Measurements from ENCODE around the gene NPTX1. TPM values are rescaled to one million over a fixed set of nuclear protein-coding genes. Genes with fewer than 3 reads are reported as not detected.

The NPTX1 gene
- polyA plus RNA-seq, 2 of the 4 experiments (the other 2 are of a cell fraction) = 43.6 to 109 TPM

GRCh38 chr17:80486692-80487091, 10.3 kb upstream of the NPTX1 start:
- TF ChIP-seq SMC3 (IDR thresholded peaks at IDR 0.05) (no peak), PHF8 (IDR thresholded peaks at IDR 0.05; ENCODE audit: borderline replicate concordance, low read depth) (no peak), E2F6 (IDR thresholded peaks at IDR 0.05; ENCODE audit: borderline replicate concordance, low read depth) (no peak)
- WGBS (ENCODE audit: missing lambda C conversion rate) = 75% methylated on average over 16 of the region's 17 CpGs
- FAIRE-seq = no peak
- H3K4me3 ChIP-seq = no peak overlapping the region
- ATAC-seq = no peak
- CTCF ChIA-PET = interaction anchor here (1.0 to 1.4 kb wide), 3 partner anchors 18 to 89 kb away, joined by 3 to 4 read pairs (median 3); no protein-coding TSS in a partner anchor
- no peak overlapping the region; a peak in 1 of 6 replicates for H3K27ac ChIP-seq
- H3K9me3 ChIP-seq = 0 out of 3 replicates have a peak, but pooled peaks cover 10% of the 10 kb centered on the region
- H3K4me1 ChIP-seq = peaks cover 33% of the 10 kb centered on the region
- no peak overlapping the region for H3K4me2 ChIP-seq
- DNase-seq (ENCODE audit: low read depth in 1 of 2, low spot score in 1 of 2) = no peak
- POLR2A ChIA-PET = no interaction called here

- CTCF ChIA-PET = interaction anchor here (1.0 to 2.2 kb wide), 4 partner anchors 10 to 90 kb away, joined by 3 to 4 read pairs (median 4); partner anchors contain the start of gene NPTX1
- TF ChIP-seq, protein P1, sequence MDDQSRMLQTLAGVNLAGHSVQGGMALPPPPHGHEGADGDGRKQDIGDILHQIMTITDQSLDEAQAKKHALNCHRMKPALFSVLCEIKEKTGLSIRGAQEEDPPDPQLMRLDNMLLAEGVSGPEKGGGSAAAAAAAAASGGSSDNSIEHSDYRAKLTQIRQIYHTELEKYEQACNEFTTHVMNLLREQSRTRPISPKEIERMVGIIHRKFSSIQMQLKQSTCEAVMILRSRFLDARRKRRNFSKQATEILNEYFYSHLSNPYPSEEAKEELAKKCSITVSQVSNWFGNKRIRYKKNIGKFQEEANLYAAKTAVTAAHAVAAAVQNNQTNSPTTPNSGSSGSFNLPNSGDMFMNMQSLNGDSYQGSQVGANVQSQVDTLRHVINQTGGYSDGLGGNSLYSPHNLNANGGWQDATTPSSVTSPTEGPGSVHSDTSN (IDR thresholded peaks at IDR 0.05) = no peak
- TF ChIP-seq CBX2 (IDR thresholded peaks at IDR 0.05; ENCODE audit: borderline replicate concordance, low read depth) (no peak), ZC3H11A (IDR thresholded peaks at IDR 0.05) (no peak), RNF2 (IDR thresholded peaks at IDR 0.05; ENCODE audit: borderline replicate concordance, low read depth) (no peak), HOXA7 (CRISPR knock-in tag; IDR thresholded peaks at IDR 0.05) (no peak), CEBPB (IDR thresholded peaks at IDR 0.05) (no peak), RAD21 (conservative IDR thresholded peaks at IDR 0.05 in 1 of 2, IDR thresholded peaks at IDR 0.05 in 1 of 2) (no peak)
- TF ChIP-seq, protein P2, sequence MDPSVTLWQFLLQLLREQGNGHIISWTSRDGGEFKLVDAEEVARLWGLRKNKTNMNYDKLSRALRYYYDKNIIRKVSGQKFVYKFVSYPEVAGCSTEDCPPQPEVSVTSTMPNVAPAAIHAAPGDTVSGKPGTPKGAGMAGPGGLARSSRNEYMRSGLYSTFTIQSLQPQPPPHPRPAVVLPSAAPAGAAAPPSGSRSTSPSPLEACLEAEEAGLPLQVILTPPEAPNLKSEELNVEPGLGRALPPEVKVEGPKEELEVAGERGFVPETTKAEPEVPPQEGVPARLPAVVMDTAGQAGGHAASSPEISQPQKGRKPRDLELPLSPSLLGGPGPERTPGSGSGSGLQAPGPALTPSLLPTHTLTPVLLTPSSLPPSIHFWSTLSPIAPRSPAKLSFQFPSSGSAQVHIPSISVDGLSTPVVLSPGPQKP (IDR thresholded peaks at IDR 0.05; ENCODE audit: low read depth, low read length) = no peak
- Histone ChIP-seq H3K4me3 (no peak overlapping the region), H3K27ac (no peak overlapping the region), H3K9me3 (0 out of 3 replicates have a peak, but pooled peaks cover 10% of the 10 kb centered on the region), H3K4me2 (no peak overlapping the region), H3K4me1 (peaks cover 32% of the 10 kb centered on the region)
- 73% methylated on average over 10 of the region's 10 CpGs for WGBS (ENCODE audit: missing lambda C conversion rate)
- no peak for DNase-seq (ENCODE audit: low read depth in 1 of 2, low spot score in 1 of 2)
- no peak for ATAC-seq
- POLR2A ChIA-PET = no interaction called here
- no peak for FAIRE-seq
Measured at GRCh38 chr17:80485846-80486245, 9.4 kb upstream of the NPTX1 start.

- ChIA-PET POLR2A (interaction anchor here (0.8 to 2.4 kb wide), 2 partner anchors 28 kb away, joined by 3 to 5 read pairs; no protein-coding TSS in a partner anchor), CTCF (interaction anchor here (1.5 kb wide), 2 partner anchors 77 to 92 kb away, joined by 3 to 6 read pairs; no protein-coding TSS in a partner anchor)
- peaks cover 35% of the 10 kb centered on the region for H3K4me1 ChIP-seq
- 52% methylated on average over 16 of the region's 16 CpGs for WGBS (ENCODE audit: missing lambda C conversion rate)
- peak overlapping the region; percentile 38 for H3K4me2 ChIP-seq
- FAIRE-seq = no peak
- no peak overlapping the region for H3K4me3 ChIP-seq
- H3K9me3 ChIP-seq = 0 out of 3 replicates have a peak, but pooled peaks cover 10% of the 10 kb centered on the region
- DNase-seq (ENCODE audit: low read depth in 1 of 2, low spot score in 1 of 2) = peak in 1 of 2 experiments; percentile 81
- H3K27ac ChIP-seq = peak overlapping the region; percentile 68 to 74
- peak; percentile 63 to 83 for ATAC-seq
- no peak for TF ChIP-seq SREBF2 (IDR thresholded peaks at IDR 0.05)
- TF ChIP-seq TP53 (CRISPR knock-in tag; IDR thresholded peaks at IDR 0.05) = peak; percentile 65; the same call in 1 of the 2 replicates
- no peak for TF ChIP-seq ZNF302 (CRISPR knock-in tag; IDR thresholded peaks at IDR 0.05)
- TF ChIP-seq CBX2 (IDR thresholded peaks at IDR 0.05; ENCODE audit: borderline replicate concordance, low read depth) = no peak
- TF ChIP-seq POLR2AphosphoS2 (conservative IDR thresholded peaks at IDR 0.05; ENCODE audit: low read length) = no peak
- no peak for TF ChIP-seq MYC (IDR thresholded peaks at IDR 0.05; ENCODE audit: borderline replicate concordance, low read length)
- TF ChIP-seq, protein P3, sequence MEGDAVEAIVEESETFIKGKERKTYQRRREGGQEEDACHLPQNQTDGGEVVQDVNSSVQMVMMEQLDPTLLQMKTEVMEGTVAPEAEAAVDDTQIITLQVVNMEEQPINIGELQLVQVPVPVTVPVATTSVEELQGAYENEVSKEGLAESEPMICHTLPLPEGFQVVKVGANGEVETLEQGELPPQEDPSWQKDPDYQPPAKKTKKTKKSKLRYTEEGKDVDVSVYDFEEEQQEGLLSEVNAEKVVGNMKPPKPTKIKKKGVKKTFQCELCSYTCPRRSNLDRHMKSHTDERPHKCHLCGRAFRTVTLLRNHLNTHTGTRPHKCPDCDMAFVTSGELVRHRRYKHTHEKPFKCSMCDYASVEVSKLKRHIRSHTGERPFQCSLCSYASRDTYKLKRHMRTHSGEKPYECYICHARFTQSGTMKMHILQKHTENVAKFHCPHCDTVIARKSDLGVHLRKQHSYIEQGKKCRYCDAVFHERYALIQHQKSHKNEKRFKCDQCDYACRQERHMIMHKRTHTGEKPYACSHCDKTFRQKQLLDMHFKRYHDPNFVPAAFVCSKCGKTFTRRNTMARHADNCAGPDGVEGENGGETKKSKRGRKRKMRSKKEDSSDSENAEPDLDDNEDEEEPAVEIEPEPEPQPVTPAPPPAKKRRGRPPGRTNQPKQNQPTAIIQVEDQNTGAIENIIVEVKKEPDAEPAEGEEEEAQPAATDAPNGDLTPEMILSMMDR (IDR thresholded peaks at IDR 0.05) = no peak
- TF ChIP-seq EP300 (IDR thresholded peaks at IDR 0.05) = peak; percentile 26 to 29; a peak in 2 of 5 replicates
- no peak for TF ChIP-seq SMC3 (IDR thresholded peaks at IDR 0.05)
- no peak for TF ChIP-seq HOXB5 (CRISPR knock-in tag; IDR thresholded peaks at IDR 0.05)
- no peak for TF ChIP-seq EHF (CRISPR knock-in tag; IDR thresholded peaks at IDR 0.05)
- TF ChIP-seq, protein P4, sequence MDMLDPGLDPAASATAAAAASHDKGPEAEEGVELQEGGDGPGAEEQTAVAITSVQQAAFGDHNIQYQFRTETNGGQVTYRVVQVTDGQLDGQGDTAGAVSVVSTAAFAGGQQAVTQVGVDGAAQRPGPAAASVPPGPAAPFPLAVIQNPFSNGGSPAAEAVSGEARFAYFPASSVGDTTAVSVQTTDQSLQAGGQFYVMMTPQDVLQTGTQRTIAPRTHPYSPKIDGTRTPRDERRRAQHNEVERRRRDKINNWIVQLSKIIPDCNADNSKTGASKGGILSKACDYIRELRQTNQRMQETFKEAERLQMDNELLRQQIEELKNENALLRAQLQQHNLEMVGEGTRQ (IDR thresholded peaks at IDR 0.05) = no peak
- TF ChIP-seq, protein P5, sequence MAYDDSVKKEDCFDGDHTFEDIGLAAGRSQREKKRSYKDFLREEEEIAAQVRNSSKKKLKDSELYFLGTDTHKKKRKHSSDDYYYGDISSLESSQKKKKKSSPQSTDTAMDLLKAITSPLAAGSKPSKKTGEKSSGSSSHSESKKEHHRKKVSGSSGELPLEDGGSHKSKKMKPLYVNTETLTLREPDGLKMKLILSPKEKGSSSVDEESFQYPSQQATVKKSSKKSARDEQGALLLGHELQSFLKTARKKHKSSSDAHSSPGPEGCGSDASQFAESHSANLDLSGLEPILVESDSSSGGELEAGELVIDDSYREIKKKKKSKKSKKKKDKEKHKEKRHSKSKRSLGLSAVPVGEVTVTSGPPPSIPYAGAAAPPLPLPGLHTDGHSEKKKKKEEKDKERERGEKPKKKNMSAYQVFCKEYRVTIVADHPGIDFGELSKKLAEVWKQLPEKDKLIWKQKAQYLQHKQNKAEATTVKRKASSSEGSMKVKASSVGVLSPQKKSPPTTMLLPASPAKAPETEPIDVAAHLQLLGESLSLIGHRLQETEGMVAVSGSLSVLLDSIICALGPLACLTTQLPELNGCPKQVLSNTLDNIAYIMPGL (CRISPR knock-in tag; IDR thresholded peaks at IDR 0.05; ENCODE audit: borderline replicate concordance) = no peak
- no peak for TF ChIP-seq RARB (CRISPR knock-in tag; IDR thresholded peaks at IDR 0.05)
- no peak for TF ChIP-seq ZFP36 (IDR thresholded peaks at IDR 0.05; ENCODE audit: borderline replicate concordance, partially characterized antibody)
- no peak for TF ChIP-seq ZC3H11A (IDR thresholded peaks at IDR 0.05)
Measured at GRCh38 chr17:80482555-80483308, 6.3 kb upstream of the NPTX1 start.
